ENCODE measurements around the gene VARS2.
"Not testable (repeated sequence)": the region's sequence is repeated elsewhere in the genome, so short reads cannot be mapped to it uniquely, and the experiment has no call there.

The VARS2 gene

GRCh38 chr6:30965140-30965601 is 51.1 kb downstream of the VARS2 start:
- Histone ChIP-seq H3K4me3 (ENCODE audit: low read depth, low read length) (no peak overlapping the region), H3K79me2 (ENCODE audit: control insufficient read depth, insufficient read depth, low read length, unreplicated experiment) (no peaks in the 10 kb centered on the region), H3K27me3 (ENCODE audit: insufficient read depth, low read length) (0 out of 2 replicates have a peak, but pooled peaks cover 6% of the 10 kb centered on the region), H3K27ac (ENCODE audit: low read depth, low read length) (no peak overlapping the region), H3K36me3 (ENCODE audit: insufficient read depth, low read length) (no peaks in the 10 kb centered on the region), H3K4me1 (ENCODE audit: control insufficient read depth, insufficient read depth, low read length, unreplicated experiment) (no peaks in the 10 kb centered on the region), H2AFZ (ENCODE audit: low read length, unreplicated experiment) (no peak overlapping the region)

GRCh38 chr6:30966154-30966553 is 52.1 kb downstream of the VARS2 start:
- Histone ChIP-seq H2AFZ (ENCODE audit: low read length, unreplicated experiment) (no peak overlapping the region), H3K4me3 (ENCODE audit: low read depth, low read length) (no peak overlapping the region), H3K79me2 (ENCODE audit: control insufficient read depth, insufficient read depth, low read length, unreplicated experiment) (no peaks in the 10 kb centered on the region), H3K4me1 (ENCODE audit: control insufficient read depth, insufficient read depth, low read length, unreplicated experiment) (no peaks in the 10 kb centered on the region), H3K27ac (ENCODE audit: low read depth, low read length) (no peak overlapping the region), H3K27me3 (ENCODE audit: insufficient read depth, low read length) (0 out of 2 replicates have a peak, but pooled peaks cover 6% of the 10 kb centered on the region), H3K36me3 (ENCODE audit: insufficient read depth, low read length) (no peaks in the 10 kb centered on the region)

GRCh38 chr6:30969171-30969570 is 55.1 kb downstream of the VARS2 start:
- peaks cover 23% of the 10 kb centered on the region; the same call in 1 of the 2 replicates for H3K27me3 ChIP-seq (ENCODE audit: insufficient read depth, low read length)
- H3K36me3 ChIP-seq (ENCODE audit: insufficient read depth, low read length); H3K79me2 ChIP-seq (ENCODE audit: control insufficient read depth, insufficient read depth, low read length, unreplicated experiment); H2AFZ ChIP-seq (ENCODE audit: low read length, unreplicated experiment); H3K27ac ChIP-seq (ENCODE audit: low read depth, low read length); H3K4me3 ChIP-seq (ENCODE audit: low read depth, low read length); H3K4me1 ChIP-seq (ENCODE audit: control insufficient read depth, insufficient read depth, low read length, unreplicated experiment): not testable (repeated sequence)

- H3K27ac ChIP-seq (ENCODE audit: low read depth, low read length) = no peak overlapping the region
- H3K27me3 ChIP-seq (ENCODE audit: insufficient read depth, low read length) = peaks cover 17% of the 10 kb centered on the region; the same call in 1 of the 2 replicates
- no peaks in the 10 kb centered on the region for H3K4me1 ChIP-seq (ENCODE audit: control insufficient read depth, insufficient read depth, low read length, unreplicated experiment)
- H3K4me3 ChIP-seq (ENCODE audit: low read depth, low read length) = no peak overlapping the region
- H2AFZ ChIP-seq (ENCODE audit: low read length, unreplicated experiment) = no peak overlapping the region
- no peaks in the 10 kb centered on the region for H3K79me2 ChIP-seq (ENCODE audit: control insufficient read depth, insufficient read depth, low read length, unreplicated experiment)
- no peaks in the 10 kb centered on the region for H3K36me3 ChIP-seq (ENCODE audit: insufficient read depth, low read length)
These were observed 56.9 kb downstream of the VARS2 start for GRCh38 chr6:30970946-30971345.

GRCh38 chr6:30972816-30973215 is 58.8 kb downstream of the VARS2 start:
- Histone ChIP-seq H2AFZ (ENCODE audit: low read length, unreplicated experiment) (no peak overlapping the region), H3K36me3 (ENCODE audit: insufficient read depth, low read length) (no peaks in the 10 kb centered on the region), H3K4me1 (ENCODE audit: control insufficient read depth, insufficient read depth, low read length, unreplicated experiment) (no peaks in the 10 kb centered on the region), H3K27ac (ENCODE audit: low read depth, low read length) (no peak overlapping the region), H3K27me3 (ENCODE audit: insufficient read depth, low read length) (peaks cover 17% of the 10 kb centered on the region; the same call in 1 of the 2 replicates), H3K4me3 (ENCODE audit: low read depth, low read length) (no peak overlapping the region), H3K79me2 (ENCODE audit: control insufficient read depth, insufficient read depth, low read length, unreplicated experiment) (no peaks in the 10 kb centered on the region)

GRCh38 chr6:30974490-30975252 is 60.6 kb downstream of the VARS2 start:
- Histone ChIP-seq H3K27me3 (ENCODE audit: insufficient read depth, low read length) (peaks cover 32% of the 10 kb centered on the region; the same call in 1 of the 2 replicates), H3K79me2 (ENCODE audit: control insufficient read depth, insufficient read depth, low read length, unreplicated experiment) (no peaks in the 10 kb centered on the region), H2AFZ (ENCODE audit: low read length, unreplicated experiment) (no peak overlapping the region), H3K4me1 (ENCODE audit: control insufficient read depth, insufficient read depth, low read length, unreplicated experiment) (no peaks in the 10 kb centered on the region), H3K4me3 (ENCODE audit: low read depth, low read length) (no peak overlapping the region), H3K36me3 (ENCODE audit: insufficient read depth, low read length) (no peaks in the 10 kb centered on the region), H3K27ac (ENCODE audit: low read depth, low read length) (no peak overlapping the region)

All from ACC112 (cell line).